ENCODE data around the gene NFIX. TPM values are rescaled to one million over a fixed set of nuclear protein-coding genes. Genes with fewer than 3 reads are reported as not detected.

Gene NFIX
- total RNA-seq, 1 donor from 2014 or later, result 146 TPM

GRCh38 chr19:13044231-13044836 lies 49.1 kb downstream of the NFIX start:
- DNase-seq (no peak), ATAC-seq (peak; percentile 27 to 62)
- no peak overlapping the region for H3K4me3 ChIP-seq
- peaks cover 82% of the 10 kb centered on the region for H3K4me1 ChIP-seq
- H3K36me3 ChIP-seq, result peaks cover 6% of the 10 kb centered on the region
- intact Hi-C loops (cut with DNase I), result no loop called here
- no peaks in the 10 kb centered on the region for H3K27me3 ChIP-seq (ENCODE audit: low read depth)
- no peaks in the 10 kb centered on the region for H3K9me3 ChIP-seq
- peak overlapping the region; percentile 49 for H3K27ac ChIP-seq
- TF ChIP-seq, protein P1, sequence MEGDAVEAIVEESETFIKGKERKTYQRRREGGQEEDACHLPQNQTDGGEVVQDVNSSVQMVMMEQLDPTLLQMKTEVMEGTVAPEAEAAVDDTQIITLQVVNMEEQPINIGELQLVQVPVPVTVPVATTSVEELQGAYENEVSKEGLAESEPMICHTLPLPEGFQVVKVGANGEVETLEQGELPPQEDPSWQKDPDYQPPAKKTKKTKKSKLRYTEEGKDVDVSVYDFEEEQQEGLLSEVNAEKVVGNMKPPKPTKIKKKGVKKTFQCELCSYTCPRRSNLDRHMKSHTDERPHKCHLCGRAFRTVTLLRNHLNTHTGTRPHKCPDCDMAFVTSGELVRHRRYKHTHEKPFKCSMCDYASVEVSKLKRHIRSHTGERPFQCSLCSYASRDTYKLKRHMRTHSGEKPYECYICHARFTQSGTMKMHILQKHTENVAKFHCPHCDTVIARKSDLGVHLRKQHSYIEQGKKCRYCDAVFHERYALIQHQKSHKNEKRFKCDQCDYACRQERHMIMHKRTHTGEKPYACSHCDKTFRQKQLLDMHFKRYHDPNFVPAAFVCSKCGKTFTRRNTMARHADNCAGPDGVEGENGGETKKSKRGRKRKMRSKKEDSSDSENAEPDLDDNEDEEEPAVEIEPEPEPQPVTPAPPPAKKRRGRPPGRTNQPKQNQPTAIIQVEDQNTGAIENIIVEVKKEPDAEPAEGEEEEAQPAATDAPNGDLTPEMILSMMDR (IDR thresholded peaks at IDR 0.05), result no peak

DNA sequence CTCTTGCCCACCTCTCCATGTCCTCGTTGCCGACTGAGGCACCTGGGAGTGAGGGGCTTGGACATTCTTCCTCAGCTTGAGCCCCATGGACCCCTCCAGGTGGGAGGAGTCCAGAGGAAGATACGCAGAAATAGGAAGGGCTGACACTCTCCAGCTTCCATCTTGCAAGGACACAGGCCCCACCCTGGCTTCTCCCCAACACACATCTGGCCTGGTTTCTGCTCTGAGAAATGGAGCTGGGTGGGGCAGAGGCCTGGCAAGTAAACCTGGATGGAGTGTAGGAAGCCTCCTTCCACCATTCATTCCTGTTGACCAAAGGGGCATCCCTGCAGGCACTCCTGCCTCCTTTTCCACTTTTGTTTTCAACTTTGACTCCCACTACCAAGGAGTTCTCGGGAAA lies 50.5 kb downstream of the NFIX start:
- TF ChIP-seq, protein P1 (IDR thresholded peaks at IDR 0.05), result no peak
- intact Hi-C loops (cut with DNase I), result no loop called here
- no peak for ATAC-seq

DNA sequence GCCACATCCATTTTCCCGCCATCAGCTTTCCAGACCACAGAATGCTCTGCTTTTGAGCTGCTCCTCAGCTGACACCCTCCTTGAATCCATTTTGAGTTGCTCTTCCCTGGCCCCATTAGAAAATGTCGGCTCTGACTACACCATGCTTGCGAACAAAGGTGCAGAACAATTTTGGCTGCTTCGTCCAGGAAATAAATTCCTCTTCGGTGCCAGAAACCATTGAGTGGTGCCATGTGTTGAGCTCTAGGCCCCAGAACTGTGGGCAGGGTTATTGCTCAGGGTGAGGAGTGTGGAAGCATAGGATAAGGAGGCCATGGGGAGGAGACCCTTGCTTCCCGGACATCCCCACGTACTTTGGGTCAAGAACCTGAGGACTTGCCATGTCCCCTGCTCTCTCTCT lies 52.1 kb downstream of the NFIX start:
- H3K4me3 ChIP-seq, result no peak overlapping the region
- peaks cover 6% of the 10 kb centered on the region for H3K36me3 ChIP-seq
- H3K27ac ChIP-seq, result no peak overlapping the region
- TF ChIP-seq, protein P1 (IDR thresholded peaks at IDR 0.05), result no peak
- DNase-seq, result no peak
- peaks cover 79% of the 10 kb centered on the region for H3K4me1 ChIP-seq
- H3K27me3 ChIP-seq (ENCODE audit: low read depth), result no peaks in the 10 kb centered on the region
- no peaks in the 10 kb centered on the region for H3K9me3 ChIP-seq
- intact Hi-C loops (cut with DNase I), result no loop called here
- ATAC-seq, result no peak

More for the DNA sequence above, 50.5 kb downstream of the NFIX start:
- H3K9me3 ChIP-seq, result no peaks in the 10 kb centered on the region
- no peaks in the 10 kb centered on the region for H3K27me3 ChIP-seq (ENCODE audit: low read depth)
- no peak overlapping the region for H3K4me3 ChIP-seq
- no peak for DNase-seq
- H3K4me1 ChIP-seq, result peaks cover 76% of the 10 kb centered on the region
- H3K27ac ChIP-seq, result no peak overlapping the region
- peaks cover 6% of the 10 kb centered on the region for H3K36me3 ChIP-seq

- intact Hi-C loops (cut with DNase I), result no loop called here
- Histone ChIP-seq H3K27ac (peak overlapping the region; percentile 92), H3K36me3 (peaks cover 6% of the 10 kb centered on the region), H3K9me3 (no peaks in the 10 kb centered on the region), H3K4me3 (no peak overlapping the region), H3K27me3 (ENCODE audit: low read depth) (no peaks in the 10 kb centered on the region), H3K4me1 (peaks cover 79% of the 10 kb centered on the region)
- no peak for DNase-seq
- ATAC-seq, result no peak
- TF ChIP-seq, protein P1 (IDR thresholded peaks at IDR 0.05), result no peak
Observed at GRCh38 chr19:13050274-13050673, 55.0 kb downstream of the NFIX start.

DNA sequence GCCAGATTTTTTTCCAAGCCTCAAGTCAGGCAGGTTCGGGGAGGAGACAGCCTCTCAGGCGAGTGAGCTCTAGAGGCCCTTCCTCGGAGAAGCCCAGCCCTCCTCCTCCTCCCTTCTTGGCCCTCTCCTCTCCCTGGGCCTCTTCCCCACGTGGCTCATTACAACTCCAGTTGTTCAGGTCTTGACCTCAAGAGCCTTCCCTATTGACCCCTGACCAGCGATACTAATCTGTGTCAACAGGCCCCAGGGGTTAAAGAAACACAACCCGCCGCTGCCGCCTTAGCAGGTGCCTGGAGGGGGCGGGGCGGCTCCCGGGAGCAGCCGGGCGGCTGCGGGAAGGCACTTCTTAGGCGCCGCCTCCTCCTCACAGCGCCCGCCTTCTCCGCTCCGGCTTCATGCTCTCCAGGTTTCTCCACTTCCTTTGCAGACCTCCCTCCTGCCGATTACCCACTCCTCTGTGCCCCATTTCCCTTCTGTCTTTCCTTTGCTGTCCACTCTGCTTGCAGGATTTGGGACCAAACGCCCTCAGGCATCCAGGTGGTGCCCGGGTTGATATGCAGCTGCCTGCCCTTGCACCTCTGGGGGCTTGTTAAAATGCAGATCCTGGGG lies 56.4 kb downstream of the NFIX start:
- ATAC-seq (peak; percentile 79 to 80), DNase-seq (peak; percentile 90)
- Histone ChIP-seq H3K4me1 (peaks cover 79% of the 10 kb centered on the region), H3K36me3 (no peaks in the 10 kb centered on the region), H3K9me3 (no peaks in the 10 kb centered on the region), H3K27me3 (ENCODE audit: low read depth) (no peaks in the 10 kb centered on the region), H3K4me3 (peak overlapping the region; percentile 30), H3K27ac (peak overlapping the region; percentile 92)
- TF ChIP-seq, protein P1 (IDR thresholded peaks at IDR 0.05), result no peak
- intact Hi-C loops (cut with DNase I), result no loop called here
